ENCODE measurements around the gene IPO13.

DNA sequence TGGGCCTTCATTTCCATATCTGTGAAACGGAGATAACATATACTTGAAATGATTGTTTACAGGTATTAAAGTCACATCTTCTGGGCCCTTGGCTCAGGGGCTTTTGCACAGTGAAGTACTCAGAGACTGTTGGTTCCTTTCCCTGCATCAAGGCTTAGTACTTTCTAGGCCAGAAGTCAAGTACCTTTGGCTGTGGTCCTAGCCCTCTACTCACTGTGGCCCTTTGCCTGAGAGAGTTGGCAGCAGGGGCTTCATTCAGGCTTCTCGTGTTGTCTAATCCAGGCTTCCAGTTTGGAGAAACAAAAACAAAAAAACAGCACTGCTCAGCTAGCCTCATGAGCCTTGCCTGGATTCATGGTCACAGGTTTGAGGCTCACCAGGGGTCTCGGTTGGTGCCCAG is 14.9 kb downstream of the IPO13 start:
- TF ChIP-seq SUZ12 (IDR thresholded peaks at IDR 0.05; ENCODE audit: extremely low read depth, insufficient read depth, insufficient read length), result no peak
- TF ChIP-seq ZNF274 (IDR thresholded peaks at IDR 0.05; ENCODE audit: low read depth, low read length), result no peak
- no peak for TF ChIP-seq YY1 (IDR thresholded peaks at IDR 0.05; ENCODE audit: insufficient read depth, insufficient read length)

All from NT2/D1 (cell line).